ENCODE results near the gene CSNK1G3. TPM values are rescaled to one million over a fixed set of nuclear protein-coding genes. Genes with fewer than 3 reads are reported as not detected.

CSNK1G3 gene
- total RNA-seq, 1 experiment from 2014 or later = 51.1 TPM

- ATAC-seq = no peak
- BruUV-seq (replicated peaks) = no TSS peak
Observed at GRCh38 chr5:123628860-123629544, 117.0 kb downstream of the CSNK1G3 start.

More at GRCh38 chr5:123628860-123629544, 117.0 kb downstream of the CSNK1G3 start:
- TF ChIP-seq TCF7L2 (IDR thresholded peaks at IDR 0.05; ENCODE audit: borderline replicate concordance, extremely low read depth, insufficient read depth, insufficient read length) = no peak
- no peak for TF ChIP-seq ELF1 (IDR thresholded peaks at IDR 0.05; ENCODE audit: borderline replicate concordance, low read depth)
- no peak for TF ChIP-seq ZBTB33 (IDR thresholded peaks at IDR 0.05; ENCODE audit: extremely low read depth, insufficient replicate concordance, low read length)
- no peak for TF ChIP-seq ZNF274 (IDR thresholded peaks at IDR 0.05; ENCODE audit: low read depth, low read length)
- no peak for TF ChIP-seq JUND (IDR thresholded peaks at IDR 0.05)
- TF ChIP-seq YY1 (IDR thresholded peaks at IDR 0.05; ENCODE audit: extremely low read depth, insufficient replicate concordance, low read depth, low read length) = no peak
- TF ChIP-seq, protein P1, sequence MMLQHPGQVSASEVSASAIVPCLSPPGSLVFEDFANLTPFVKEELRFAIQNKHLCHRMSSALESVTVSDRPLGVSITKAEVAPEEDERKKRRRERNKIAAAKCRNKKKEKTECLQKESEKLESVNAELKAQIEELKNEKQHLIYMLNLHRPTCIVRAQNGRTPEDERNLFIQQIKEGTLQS (IDR thresholded peaks at IDR 0.05) = no peak
- TF ChIP-seq FOSL1 (IDR thresholded peaks at IDR 0.05; ENCODE audit: low read depth) = no peak
- TF ChIP-seq SRF (IDR thresholded peaks at IDR 0.05; ENCODE audit: low read depth) = no peak
- TF ChIP-seq REST (IDR thresholded peaks at IDR 0.05; ENCODE audit: low read depth) = no peak
- TF ChIP-seq ZFX (IDR thresholded peaks at IDR 0.05) = no peak
- H3K36me3 ChIP-seq (ENCODE audit: control insufficient read depth in 1 of 2, insufficient read depth in 2 of 2, low read length in 2 of 2) = no peaks in the 10 kb centered on the region
- no peaks in the 10 kb centered on the region; a peak in 1 of 4 replicates for H3K9me3 ChIP-seq (ENCODE audit: control insufficient read depth in 1 of 2, insufficient read depth in 1 of 2, low read depth in 1 of 2, low read length in 2 of 2)
- ChIA-PET RAD21 (ENCODE audit: low non-redundant PET in 1 of 2, low total read pairs in 2 of 2, uncharacterized antibody in 2 of 2, unreplicated experiment in 2 of 2) (no interaction called here), POLR2A (no interaction called here), CTCF (no interaction called here)
- H3K4me3 ChIP-seq (replicated peaks in 1 of 2; ENCODE audit: low read depth in 1 of 2, low read length in 2 of 2) = no peak overlapping the region
- intact Hi-C loops (cut with micrococcal nuclease) = no loop called here
- no peaks in the 10 kb centered on the region for H3K27me3 ChIP-seq (ENCODE audit: insufficient read depth, low read length)
- no peaks in the 10 kb centered on the region for H3K79me2 ChIP-seq (ENCODE audit: insufficient read depth, low read length)
- no peak overlapping the region for H3K4me2 ChIP-seq (ENCODE audit: low read length)
- no peak overlapping the region for H3K27ac ChIP-seq (ENCODE audit: low read depth, low read length)
- H2AFZ ChIP-seq (ENCODE audit: low read depth, low read length, poor library complexity, severe bottlenecking) = no peak overlapping the region
- H4K20me1 ChIP-seq (ENCODE audit: insufficient read depth) = no peaks in the 10 kb centered on the region
- no peaks in the 10 kb centered on the region for H3K9me2 ChIP-seq (ENCODE audit: insufficient read depth)
- DNase-seq (ENCODE audit: low read depth, low spot score) = no peak
- H3K9ac ChIP-seq (ENCODE audit: low read length) = no peak overlapping the region
- H3K4me1 ChIP-seq (ENCODE audit: control insufficient read depth in 1 of 2, insufficient read depth in 2 of 2, low read length in 2 of 2) = no peaks in the 10 kb centered on the region

Data from HCT116 (cell line).